ENCODE results near the gene LAMA2. TPM values are rescaled to one million over a fixed set of nuclear protein-coding genes. Genes with fewer than 3 reads are reported as not detected.

LAMA2 gene
- total RNA-seq, 2 donors from 2014 or later: 3.6 to 7.5 TPM

DNA sequence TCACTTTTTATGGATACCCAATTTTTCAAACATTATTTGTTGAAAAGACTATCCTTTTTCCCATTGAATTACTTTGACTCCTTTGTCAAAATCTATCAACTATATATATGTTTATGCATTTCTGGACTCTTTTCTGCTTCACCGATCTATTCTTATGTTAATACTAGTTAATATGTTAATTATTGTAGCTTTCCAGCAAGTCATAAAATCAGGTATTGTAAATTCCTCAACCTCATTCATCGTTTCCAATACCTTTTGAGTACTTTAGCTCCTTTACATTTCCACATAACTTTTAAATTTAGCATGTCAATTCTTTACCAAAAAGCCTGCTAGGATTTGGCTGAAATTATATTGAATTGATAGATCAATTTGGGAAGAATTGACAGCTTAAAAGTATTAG is 419.7 kb downstream of the LAMA2 start:
- no peaks in the 10 kb centered on the region for H3K9me3 ChIP-seq
- no peaks in the 10 kb centered on the region for H3K36me3 ChIP-seq
- H3K4me3 ChIP-seq: no peak overlapping the region
- intact Hi-C loops (cut with DNase I): no loop called here
- TF ChIP-seq, protein P1, sequence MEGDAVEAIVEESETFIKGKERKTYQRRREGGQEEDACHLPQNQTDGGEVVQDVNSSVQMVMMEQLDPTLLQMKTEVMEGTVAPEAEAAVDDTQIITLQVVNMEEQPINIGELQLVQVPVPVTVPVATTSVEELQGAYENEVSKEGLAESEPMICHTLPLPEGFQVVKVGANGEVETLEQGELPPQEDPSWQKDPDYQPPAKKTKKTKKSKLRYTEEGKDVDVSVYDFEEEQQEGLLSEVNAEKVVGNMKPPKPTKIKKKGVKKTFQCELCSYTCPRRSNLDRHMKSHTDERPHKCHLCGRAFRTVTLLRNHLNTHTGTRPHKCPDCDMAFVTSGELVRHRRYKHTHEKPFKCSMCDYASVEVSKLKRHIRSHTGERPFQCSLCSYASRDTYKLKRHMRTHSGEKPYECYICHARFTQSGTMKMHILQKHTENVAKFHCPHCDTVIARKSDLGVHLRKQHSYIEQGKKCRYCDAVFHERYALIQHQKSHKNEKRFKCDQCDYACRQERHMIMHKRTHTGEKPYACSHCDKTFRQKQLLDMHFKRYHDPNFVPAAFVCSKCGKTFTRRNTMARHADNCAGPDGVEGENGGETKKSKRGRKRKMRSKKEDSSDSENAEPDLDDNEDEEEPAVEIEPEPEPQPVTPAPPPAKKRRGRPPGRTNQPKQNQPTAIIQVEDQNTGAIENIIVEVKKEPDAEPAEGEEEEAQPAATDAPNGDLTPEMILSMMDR (IDR thresholded peaks at IDR 0.05): no peak
- no peak for DNase-seq
- H3K9ac ChIP-seq (ENCODE audit: low read depth in 2 of 2, low read length in 2 of 2): no peak overlapping the region
- no peak overlapping the region for H3K27ac ChIP-seq
- no peaks in the 10 kb centered on the region for H3K27me3 ChIP-seq
- H3K4me1 ChIP-seq: no peaks in the 10 kb centered on the region

DNA sequence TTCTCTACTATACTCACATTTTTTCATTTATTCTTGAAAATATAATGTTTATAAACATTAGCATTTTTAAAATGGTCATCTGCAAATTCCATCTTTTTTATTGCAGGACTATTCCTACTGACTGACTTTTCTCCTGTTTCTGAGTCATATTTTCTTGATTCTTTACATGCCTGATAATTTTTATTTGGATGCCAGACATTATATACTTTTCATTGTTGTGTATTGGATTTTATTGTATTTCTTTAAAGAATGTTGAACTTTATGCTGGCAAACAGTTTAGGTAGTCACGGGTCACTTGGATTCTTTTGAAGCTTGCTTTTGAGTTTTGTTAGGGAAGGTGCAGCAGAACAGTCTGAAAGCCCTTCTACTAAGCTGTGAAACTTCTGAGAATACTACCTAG is 423.9 kb downstream of the LAMA2 start:
- Histone ChIP-seq H3K36me3 (no peaks in the 10 kb centered on the region), H3K9ac (ENCODE audit: low read depth in 2 of 2, low read length in 2 of 2) (no peak overlapping the region), H3K4me3 (no peak overlapping the region), H3K4me1 (no peaks in the 10 kb centered on the region), H3K9me3 (no peaks in the 10 kb centered on the region), H3K27me3 (no peaks in the 10 kb centered on the region), H3K27ac (no peak overlapping the region)
- TF ChIP-seq, protein P1 (IDR thresholded peaks at IDR 0.05): no peak
- DNase-seq: no peak
- intact Hi-C loops (cut with DNase I): no loop called here

DNA sequence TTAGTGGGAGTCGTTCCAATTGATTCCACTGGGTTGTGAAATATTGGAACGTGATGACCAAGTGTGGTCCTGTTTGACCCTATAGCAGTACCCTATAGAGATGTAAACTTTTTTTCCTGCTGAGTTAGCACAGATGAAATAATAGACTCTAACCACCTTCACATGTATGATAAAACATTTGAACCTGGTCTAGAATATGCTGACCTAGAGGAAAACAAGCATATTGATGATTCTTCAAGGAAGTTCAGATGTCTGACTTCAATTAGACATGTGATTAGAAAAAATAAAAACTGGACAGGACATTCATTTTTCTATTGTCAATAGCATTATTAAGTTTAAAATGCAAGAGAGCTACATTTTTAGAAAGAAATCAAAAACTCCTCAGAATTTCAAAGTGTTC is 424.9 kb downstream of the LAMA2 start:
- intact Hi-C loops (cut with DNase I): no loop called here
- Histone ChIP-seq H3K27me3 (no peaks in the 10 kb centered on the region), H3K9ac (ENCODE audit: low read depth in 2 of 2, low read length in 2 of 2) (no peak overlapping the region), H3K4me1 (no peaks in the 10 kb centered on the region), H3K27ac (no peak overlapping the region), H3K4me3 (no peak overlapping the region), H3K9me3 (no peaks in the 10 kb centered on the region), H3K36me3 (no peaks in the 10 kb centered on the region)
- TF ChIP-seq, protein P1 (IDR thresholded peaks at IDR 0.05): no peak
- DNase-seq: no peak

DNA sequence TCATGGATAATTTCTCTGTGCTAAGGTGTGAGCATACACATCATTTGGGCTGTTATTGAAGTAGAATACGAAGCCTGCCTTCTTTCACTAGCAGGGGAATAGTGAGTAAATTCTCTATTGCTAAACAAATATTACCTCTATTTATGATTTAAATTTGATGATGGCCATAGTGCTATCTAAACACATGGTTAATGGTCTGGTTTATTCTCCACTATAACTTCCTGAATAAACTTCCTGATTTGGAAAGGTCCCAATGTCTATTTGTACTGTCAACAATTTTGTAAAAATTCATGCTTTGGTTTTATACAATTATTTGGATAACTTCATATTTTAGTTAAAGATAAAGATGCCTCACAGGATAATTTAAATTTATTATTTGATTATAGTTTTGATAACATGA is 426.2 kb downstream of the LAMA2 start:
- Histone ChIP-seq H3K27ac (no peak overlapping the region), H3K9me3 (no peaks in the 10 kb centered on the region), H3K9ac (ENCODE audit: low read depth in 2 of 2, low read length in 2 of 2) (no peak overlapping the region), H3K36me3 (no peaks in the 10 kb centered on the region), H3K4me3 (no peak overlapping the region), H3K27me3 (no peaks in the 10 kb centered on the region), H3K4me1 (no peaks in the 10 kb centered on the region)
- TF ChIP-seq, protein P1 (IDR thresholded peaks at IDR 0.05): no peak
- no peak for DNase-seq
- intact Hi-C loops (cut with DNase I): no loop called here

DNA sequence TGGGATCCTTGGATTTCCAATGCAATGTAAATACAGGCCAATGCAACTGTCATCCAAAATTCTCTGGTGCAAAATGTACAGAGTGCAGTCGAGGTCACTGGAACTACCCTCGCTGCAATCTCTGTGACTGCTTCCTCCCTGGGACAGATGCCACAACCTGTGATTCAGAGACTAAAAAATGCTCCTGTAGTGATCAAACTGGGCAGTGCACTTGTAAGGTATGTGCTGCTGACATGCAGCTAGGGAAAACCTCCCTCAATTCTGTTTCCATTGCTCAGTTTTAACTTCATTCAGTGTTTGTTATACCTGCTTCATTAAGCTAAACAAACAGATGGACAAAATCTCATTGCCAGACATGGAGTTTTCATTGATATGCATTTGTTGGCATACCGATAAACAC is 429.9 kb downstream of the LAMA2 start:
- Histone ChIP-seq H3K4me1 (no peaks in the 10 kb centered on the region), H3K4me3 (no peak overlapping the region), H3K27ac (no peak overlapping the region), H3K36me3 (no peaks in the 10 kb centered on the region), H3K27me3 (no peaks in the 10 kb centered on the region), H3K9ac (ENCODE audit: low read depth in 2 of 2, low read length in 2 of 2) (no peak overlapping the region), H3K9me3 (no peaks in the 10 kb centered on the region)
- TF ChIP-seq, protein P1 (IDR thresholded peaks at IDR 0.05): no peak
- DNase-seq: no peak
- intact Hi-C loops (cut with DNase I): no loop called here

DNA sequence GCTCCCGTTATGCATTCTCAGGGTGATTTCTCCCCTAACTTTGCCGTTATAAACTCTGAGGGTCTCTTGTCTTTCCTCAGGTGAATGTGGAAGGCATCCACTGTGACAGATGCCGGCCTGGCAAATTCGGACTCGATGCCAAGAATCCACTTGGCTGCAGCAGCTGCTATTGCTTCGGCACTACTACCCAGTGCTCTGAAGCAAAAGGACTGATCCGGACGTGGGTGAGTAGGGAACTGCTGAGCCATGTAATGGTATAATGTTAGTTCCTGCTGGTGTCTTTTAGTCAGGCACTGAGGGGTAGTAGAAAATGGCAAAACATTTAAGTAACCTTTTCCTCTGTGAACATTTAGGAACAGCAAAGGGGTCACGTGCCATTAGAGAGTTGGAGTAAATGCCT is 431.6 kb downstream of the LAMA2 start:
- intact Hi-C loops (cut with DNase I): no loop called here
- H3K36me3 ChIP-seq: no peaks in the 10 kb centered on the region
- no peak for DNase-seq
- H3K27ac ChIP-seq: no peak overlapping the region
- no peaks in the 10 kb centered on the region for H3K27me3 ChIP-seq
- H3K9ac ChIP-seq (ENCODE audit: low read depth in 2 of 2, low read length in 2 of 2): no peak overlapping the region
- H3K9me3 ChIP-seq: no peaks in the 10 kb centered on the region
- no peaks in the 10 kb centered on the region for H3K4me1 ChIP-seq
- TF ChIP-seq, protein P1 (IDR thresholded peaks at IDR 0.05): no peak
- H3K4me3 ChIP-seq: no peak overlapping the region

Data from colonic mucosa (tissue), 4 donors.